H9 (cell line): ENCODE measurements around the gene ESRRB. TPM values are rescaled to one million over a fixed set of nuclear protein-coding genes. Genes with fewer than 3 reads are reported as not detected.

Source experiments
- DNase-seq: peaks from one replicate; pipeline ENCODE4 v3.0.0-alpha.2; 2017
- H2AFZ ChIP-seq: one replicate; pipeline ENCODE4 v1.6.1; 2013; ENCODE audit warnings: mild to moderate bottlenecking, low read length, control low read depth, moderate library complexity
- H2AK5ac ChIP-seq: 2 replicates; pipeline ENCODE4 v1.6.1; 2013; ENCODE audit warnings: low read length, control low read depth, mixed read lengths; ENCODE audit not compliant: insufficient read length
- H2BK120ac ChIP-seq: one replicate; pipeline ENCODE4 v1.6.1; 2013; ENCODE audit warnings: low read depth, mild to moderate bottlenecking, low read length, control low read depth, inconsistent platforms; ENCODE audit not compliant: poor library complexity, severe bottlenecking
- H2BK12ac ChIP-seq: 2 replicates; pipeline ENCODE4 v1.6.1; 2013; ENCODE audit warnings: low read length, control low read depth, mixed read lengths, low read depth; ENCODE audit not compliant: insufficient read length
- H2BK15ac ChIP-seq: 2 replicates; pipeline ENCODE4 v1.6.1; 2013; ENCODE audit warnings: low read depth, low read length, control low read depth
- H2BK20ac ChIP-seq: one replicate; pipeline ENCODE4 v1.6.1; 2013; ENCODE audit warnings: low read depth, mild to moderate bottlenecking, low read length, control low read depth, inconsistent platforms; ENCODE audit not compliant: poor library complexity, severe bottlenecking
- H2BK5ac ChIP-seq: 2 replicates; pipeline ENCODE4 v1.6.1; 2013; ENCODE audit warnings: low read length, control low read depth, mixed read lengths; ENCODE audit not compliant: insufficient read length
- H3K14ac ChIP-seq: 2 replicates; pipeline ENCODE4 v1.6.1; 2013; ENCODE audit warnings: low read length, control low read depth; ENCODE audit not compliant: insufficient read depth
- H3K18ac ChIP-seq: 2 replicates; pipeline ENCODE4 v1.6.1; 2013; ENCODE audit warnings: low read depth, mild to moderate bottlenecking, mixed read lengths, low read length, control low read depth; ENCODE audit not compliant: insufficient read length
- H3K23ac ChIP-seq: 2 replicates; pipeline ENCODE4 v1.6.1; 2013; ENCODE audit warnings: low read length, control low read depth, mixed read lengths, low read depth; ENCODE audit not compliant: insufficient read length
- H3K23me2 ChIP-seq: 2 replicates; pipeline ENCODE4 v1.6.1; 2013; ENCODE audit warnings: low read depth, mild to moderate bottlenecking, mixed read lengths, low read length, control low read depth; ENCODE audit not compliant: insufficient read length, poor library complexity, severe bottlenecking
- H3K27ac ChIP-seq: 2 replicates; pipeline ENCODE4 v1.5.1; 2013; ENCODE audit warnings: low read length, control low read depth, mixed read lengths, low read depth; ENCODE audit not compliant: insufficient read length
- H3K27me3 ChIP-seq: 2 replicates; pipeline ENCODE4 v1.6.1; 2013; ENCODE audit warnings: low read length, control low read depth, inconsistent platforms; ENCODE audit not compliant: insufficient read depth
- H3K4ac ChIP-seq: 2 replicates; pipeline ENCODE4 v1.6.1; 2013; ENCODE audit warnings: low read depth, mild to moderate bottlenecking, control low read depth, inconsistent platforms, low read length, moderate library complexity
- H3K4me1 ChIP-seq: 2 replicates; pipeline ENCODE4 v1.6.1; 2013; ENCODE audit warnings: low read length, control low read depth, inconsistent platforms; ENCODE audit not compliant: insufficient read depth
- H3K4me2 ChIP-seq: 2 replicates; pipeline ENCODE4 v1.6.1; 2013; ENCODE audit warnings: low read length, control low read depth, mixed read lengths; ENCODE audit not compliant: insufficient read length, insufficient read depth
- H3K56ac ChIP-seq: 2 replicates; pipeline ENCODE4 v1.6.1; 2013; ENCODE audit warnings: low read depth, mild to moderate bottlenecking, mixed read lengths, low read length, control low read depth; ENCODE audit not compliant: insufficient read length
- H3K79me1 ChIP-seq: 2 replicates; pipeline ENCODE4 v1.6.1; 2013; ENCODE audit warnings: low read depth, mild to moderate bottlenecking, moderate library complexity, low read length, control low read depth, inconsistent platforms; ENCODE audit not compliant: insufficient read depth, poor library complexity, severe bottlenecking
- H3K79me2 ChIP-seq: 2 replicates; pipeline ENCODE4 v1.6.1; 2013; ENCODE audit warnings: low read length, control low read depth, inconsistent platforms; ENCODE audit not compliant: insufficient read depth
- H3K9ac ChIP-seq: 2 replicates; pipeline ENCODE4 v1.6.1; 2013; ENCODE audit warnings: low read length, control low read depth, mixed read lengths; ENCODE audit not compliant: insufficient read length; ENCODE audit errors: extremely low read depth
- H3K9me3 ChIP-seq: one replicate; pipeline ENCODE4 v1.6.1; 2013; ENCODE audit warnings: low read depth, low read length, inconsistent platforms; ENCODE audit not compliant: control insufficient read depth
- H3T11ph ChIP-seq: one replicate; pipeline ENCODE4 v1.6.1; 2013; ENCODE audit warnings: mild to moderate bottlenecking, low read length, control low read depth, inconsistent platforms
- H4K20me1 ChIP-seq: one replicate; pipeline ENCODE4 v1.6.1; 2013; ENCODE audit not compliant: control insufficient read depth, insufficient read length, insufficient read depth
- H4K5ac ChIP-seq: 2 replicates; pipeline ENCODE4 v1.6.1; 2013; ENCODE audit warnings: low read depth, mild to moderate bottlenecking, mixed read lengths, low read length, control low read depth; ENCODE audit not compliant: insufficient read length
- H4K8ac ChIP-seq: replicated peaks from 2 replicates; pipeline ENCODE4 v1.6.1; 2013; ENCODE audit warnings: low read length, control low read depth, mixed read lengths, low read depth; ENCODE audit not compliant: insufficient read length
- H4K91ac ChIP-seq: 2 replicates; pipeline ENCODE4 v1.6.1; 2013; ENCODE audit warnings: low read depth, mild to moderate bottlenecking, moderate library complexity, mixed read lengths, low read length, control low read depth; ENCODE audit not compliant: insufficient read length
- H3K27ac Mint-ChIP-seq, 3 experiments: 2 replicates in 2 of 3; 3 replicates in 1 of 3; pipeline ENCODE4 v1.8.0; 2020 to 2021; ENCODE audit warnings: mixed read lengths in 3 of 3, mild to moderate bottlenecking in 1 of 3, moderate library complexity in 1 of 3
- H3K27me3 Mint-ChIP-seq: 2 replicates; pipeline ENCODE4 v1.8.0; 2021; ENCODE audit warnings: low read depth, mild to moderate bottlenecking, moderate library complexity, mixed read lengths
- H3K36me3 Mint-ChIP-seq, 3 experiments: 2 replicates in 2 of 3; 3 replicates in 1 of 3; pipeline ENCODE4 v1.8.0; 2020 to 2021; ENCODE audit warnings: low read depth in 3 of 3, mixed read lengths in 3 of 3; ENCODE audit not compliant: insufficient read depth in 1 of 3
- H3K4me1 Mint-ChIP-seq, 2 experiments: 2 replicates each; pipeline ENCODE4 v1.8.0; 2020; ENCODE audit warnings: mixed read lengths in 2 of 2
- H3K4me3 Mint-ChIP-seq, 2 experiments: 2 replicates in 1 of 2; 3 replicates in 1 of 2; pipeline ENCODE4 v1.8.0; 2020 to 2021; ENCODE audit warnings: mild to moderate bottlenecking in 2 of 2, mixed read lengths in 2 of 2, moderate library complexity in 1 of 2
- H3K9me3 Mint-ChIP-seq, 2 experiments: 2 replicates in 1 of 2; 3 replicates in 1 of 2; pipeline ENCODE4 v1.8.0; 2020; ENCODE audit warnings: mild to moderate bottlenecking in 2 of 2, mixed read lengths in 2 of 2, moderate library complexity in 1 of 2
- CTCF ChIP-seq: fragments of 200-600 bp; sonication (generic); conservative IDR thresholded peaks from 3 replicates; pipeline ENCODE4 v1.8.0; 2021; ENCODE audit warnings: antibody characterized with exemption, mild to moderate bottlenecking
- WGBS: extraction: QIAGEN DNeasy Blood & Tissue Kit; methylation state at CpG from one replicate; pipeline ENCODE4 v1.1.7; 2013; ENCODE audit warnings: missing lambda C conversion rate, low lambda C conversion rate, mixed read lengths; ENCODE audit not compliant: insufficient read length; ENCODE audit errors: extremely low coverage; 5-methylcytosine and 5-hydroxymethylcytosine counted together
- total RNA-seq: library from RNA; stranded (reverse); gene quantifications from 2 replicates; pipeline ENCODE4 v1.2.1, GENCODE V29; 2021

The ESRRB gene
- total RNA-seq, 1 experiment from 2014 or later: 0.11 TPM

- peaks cover 27 to 59% of the 10 kb centered on the region in 2 experiments for H3K4me1 Mint-ChIP-seq
- Histone ChIP-seq H3K27ac (no peak overlapping the region), H3K79me2 (no peaks in the 10 kb centered on the region), H3K23ac (no peak overlapping the region), H3K4me2 (no peak overlapping the region), H2BK20ac (no peak overlapping the region), H4K91ac (no peak overlapping the region), H3T11ph (no peak overlapping the region), H4K5ac (no peak overlapping the region), H4K8ac (no peak overlapping the region), H4K20me1 (no peaks in the 10 kb centered on the region), H2BK12ac (no peak overlapping the region), H3K14ac (no peak overlapping the region; the same call in 1 of the 2 replicates), H2AFZ (no peak overlapping the region), H3K4me1 (no peaks in the 10 kb centered on the region; the same call in 1 of the 2 replicates), H2AK5ac (no peak overlapping the region), H3K79me1 (no peaks in the 10 kb centered on the region), H2BK5ac (no peak overlapping the region), H3K23me2 (no peaks in the 10 kb centered on the region), H3K56ac (no peak overlapping the region), H2BK120ac (no peak overlapping the region), H3K27me3 (no peaks in the 10 kb centered on the region), H3K18ac (no peak overlapping the region), H3K9ac (no peak overlapping the region), H3K9me3 (no peaks in the 10 kb centered on the region), H3K4ac (no peak overlapping the region), H2BK15ac (no peak overlapping the region)
- H3K36me3 Mint-ChIP-seq: no peaks in the 10 kb centered on the region
- H3K27ac Mint-ChIP-seq: no peak overlapping the region
- peaks cover 7% of the 10 kb centered on the region for H3K27me3 Mint-ChIP-seq
- H3K9me3 Mint-ChIP-seq: no peaks in the 10 kb centered on the region
- no peak for DNase-seq
- H3K4me3 Mint-ChIP-seq: no peak overlapping the region
- no peak for TF ChIP-seq CTCF
- WGBS: no CpG with 5 or more reads among the region's 9 CpGs
Observed at GRCh38 chr14:76407449-76408150, 31.7 kb downstream of the ESRRB start.
